H54 (cell line): ENCODE measurements around the gene MEIS2.

Experiments used
- DNase-seq: peaks from one replicate; pipeline ENCODE4 v3.0.0; 2011; ENCODE audit warnings: low spot score, mixed read lengths; ENCODE audit not compliant: insufficient read length
- FAIRE-seq: peaks from 3 replicates; lab custom pipeline; 2011; peaks lifted over from hg19 to GRCh38; lab: Jason Lieb, UNC
- POLR2A ChIP-seq: IDR thresholded peaks from 2 replicates; pipeline ENCODE4 v1.6.1; 2011; ENCODE audit warnings: low read depth, mild to moderate bottlenecking, low read length

MEIS2 gene

DNA sequence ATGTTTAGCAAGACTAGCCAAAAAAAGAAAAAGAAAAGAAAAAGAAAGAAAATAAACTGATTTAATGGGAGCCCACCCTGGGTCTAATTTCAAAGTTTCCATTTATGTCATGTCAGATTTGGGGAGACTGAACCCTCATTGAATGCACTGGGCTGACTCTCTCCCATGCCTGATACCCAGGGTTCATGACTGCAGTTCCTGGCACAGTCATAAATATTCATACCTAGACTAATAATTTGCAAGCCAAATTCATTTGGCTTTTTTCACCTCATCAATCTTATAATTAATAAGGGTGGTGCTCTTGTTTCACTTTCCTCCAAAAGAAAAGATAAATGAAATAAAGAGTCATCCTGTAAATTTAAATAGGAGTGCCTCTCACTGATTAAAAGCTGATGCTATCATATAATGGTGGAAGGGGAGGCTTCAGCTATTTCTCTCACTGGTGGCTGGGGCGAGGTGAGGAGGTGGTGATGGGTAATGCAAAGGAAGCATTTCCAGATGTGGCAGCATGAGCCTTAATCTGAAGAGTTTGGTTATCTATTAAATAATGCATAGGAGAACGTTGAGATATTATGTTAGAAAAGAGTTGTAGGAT, 224.5 kb downstream of the MEIS2 start:
- DNase-seq (no peak), FAIRE-seq (no peak)
- TF ChIP-seq POLR2A, result no peak

DNA sequence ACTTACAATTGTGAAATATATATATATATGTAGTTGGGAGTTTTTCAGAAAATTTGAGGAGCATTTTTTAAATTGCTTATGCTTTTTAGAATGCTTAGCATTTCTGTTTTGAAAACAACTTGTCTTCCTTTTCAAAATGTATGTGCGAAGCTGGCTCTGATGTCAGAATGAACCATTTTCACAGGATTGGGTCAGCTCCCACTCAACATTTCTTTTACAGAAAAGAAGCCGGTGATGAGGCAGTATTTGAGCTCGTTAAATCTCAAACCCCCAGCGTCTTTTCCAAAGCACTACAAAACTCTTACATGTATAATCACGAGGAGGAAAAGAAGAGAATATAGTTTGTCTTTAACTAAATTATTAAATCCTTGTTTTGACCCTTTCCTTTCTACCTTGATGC, 225.4 kb downstream of the MEIS2 start:
- DNase-seq (no peak), FAIRE-seq (no peak)
- no peak for TF ChIP-seq POLR2A

DNA sequence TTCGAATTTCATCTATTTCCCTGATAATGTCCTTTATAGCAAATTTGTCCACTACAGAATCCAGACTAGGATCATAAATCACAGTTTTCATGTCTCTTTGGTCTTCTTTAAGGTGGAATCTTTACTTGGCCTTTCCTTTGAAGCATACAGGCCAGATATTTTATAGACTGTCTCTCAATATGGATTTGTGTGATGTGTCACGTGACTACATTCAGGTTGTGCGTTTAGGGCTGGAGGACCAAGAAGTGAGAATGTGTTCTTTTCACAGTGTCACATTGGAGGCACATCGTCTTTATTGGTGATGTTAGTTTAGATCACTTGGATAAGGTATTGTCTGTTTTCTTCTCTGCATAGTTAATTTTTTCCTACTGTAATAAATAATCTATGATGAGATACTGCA, 232.9 kb downstream of the MEIS2 start:
- FAIRE-seq (no peak), DNase-seq (no peak)
- no peak for TF ChIP-seq POLR2A

DNA sequence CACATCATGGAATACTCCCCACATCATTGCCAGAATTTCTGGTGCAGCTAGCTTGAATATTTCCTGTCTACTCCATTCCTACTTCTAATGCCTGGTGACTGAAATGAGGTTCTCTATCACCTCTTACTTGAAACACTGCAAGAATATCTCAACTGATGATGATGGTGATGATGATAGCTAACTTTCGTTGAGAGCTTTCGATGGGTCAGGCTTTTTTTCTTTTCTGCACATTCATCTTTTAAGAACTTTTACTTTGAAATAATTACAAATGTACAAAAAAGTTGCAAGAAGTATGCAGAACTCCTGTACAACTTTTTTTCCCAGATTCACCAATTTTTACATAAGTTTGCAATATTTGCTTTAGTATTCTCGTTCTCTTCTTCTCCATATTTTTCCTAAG, 233.5 kb downstream of the MEIS2 start:
- DNase-seq (no peak), FAIRE-seq (peak; percentile 27)
- TF ChIP-seq POLR2A, result no peak

DNA sequence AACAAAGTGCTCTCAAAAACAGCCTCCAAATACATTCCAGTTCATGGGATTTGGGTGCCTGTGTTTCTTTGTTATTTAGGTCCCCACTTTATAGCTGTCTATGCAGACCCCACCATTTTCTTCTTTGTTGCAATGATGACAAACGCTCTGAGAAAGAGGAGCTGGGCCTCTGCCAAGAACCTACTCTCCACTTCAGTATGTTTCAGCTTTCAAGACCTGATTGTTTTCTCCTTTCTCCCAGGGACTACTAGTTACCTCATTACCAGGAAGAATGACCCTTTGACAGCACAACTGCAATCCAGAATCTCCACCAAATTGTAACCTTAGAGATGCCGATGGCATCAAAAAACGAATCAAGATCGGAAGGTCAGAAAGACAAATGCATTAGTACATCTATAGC, 236.8 kb downstream of the MEIS2 start:
- no peak for TF ChIP-seq POLR2A
- DNase-seq, result no peak
- no peak for FAIRE-seq

DNA sequence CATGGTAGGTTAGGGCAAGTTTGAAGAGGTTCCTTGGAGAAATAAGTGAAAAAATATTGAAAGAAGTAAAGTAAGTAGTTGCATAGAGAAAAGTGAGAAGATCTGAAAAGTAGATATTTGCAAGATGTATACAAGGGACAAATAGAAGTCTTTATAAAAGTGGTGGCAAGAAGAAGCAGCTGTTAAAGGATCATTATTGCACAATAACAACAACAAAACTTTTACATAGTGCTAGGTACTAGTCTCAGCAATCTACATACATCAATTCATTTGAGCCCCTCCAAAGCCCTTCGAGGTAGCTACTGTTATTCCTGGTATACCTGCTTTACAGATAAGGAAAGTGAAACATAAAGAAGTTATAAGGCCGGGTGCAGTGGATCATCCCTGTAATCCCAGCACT, 239.6 kb downstream of the MEIS2 start:
- no peak for TF ChIP-seq POLR2A
- DNase-seq (no peak), FAIRE-seq (no peak)

DNA sequence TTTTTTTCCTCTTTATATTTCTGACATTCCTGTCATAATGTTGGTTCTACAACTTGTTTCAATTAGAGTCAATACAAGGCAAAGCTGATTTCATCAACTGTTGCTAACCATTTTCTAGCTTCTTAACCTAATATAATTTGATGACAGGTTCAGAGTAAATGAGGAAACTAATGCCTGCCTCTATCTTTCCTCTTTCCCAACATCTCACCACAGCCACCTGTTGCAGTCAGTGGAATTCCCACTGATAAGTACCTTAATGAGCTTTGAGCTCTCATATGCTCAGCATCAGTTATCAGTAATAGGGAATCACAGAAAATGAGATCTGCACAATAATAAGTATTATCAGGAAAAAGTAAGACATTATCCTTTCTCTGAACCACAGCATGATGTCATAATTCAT, 241.9 kb downstream of the MEIS2 start:
- no peak for FAIRE-seq
- TF ChIP-seq POLR2A, result no peak
- DNase-seq, result no peak

DNA sequence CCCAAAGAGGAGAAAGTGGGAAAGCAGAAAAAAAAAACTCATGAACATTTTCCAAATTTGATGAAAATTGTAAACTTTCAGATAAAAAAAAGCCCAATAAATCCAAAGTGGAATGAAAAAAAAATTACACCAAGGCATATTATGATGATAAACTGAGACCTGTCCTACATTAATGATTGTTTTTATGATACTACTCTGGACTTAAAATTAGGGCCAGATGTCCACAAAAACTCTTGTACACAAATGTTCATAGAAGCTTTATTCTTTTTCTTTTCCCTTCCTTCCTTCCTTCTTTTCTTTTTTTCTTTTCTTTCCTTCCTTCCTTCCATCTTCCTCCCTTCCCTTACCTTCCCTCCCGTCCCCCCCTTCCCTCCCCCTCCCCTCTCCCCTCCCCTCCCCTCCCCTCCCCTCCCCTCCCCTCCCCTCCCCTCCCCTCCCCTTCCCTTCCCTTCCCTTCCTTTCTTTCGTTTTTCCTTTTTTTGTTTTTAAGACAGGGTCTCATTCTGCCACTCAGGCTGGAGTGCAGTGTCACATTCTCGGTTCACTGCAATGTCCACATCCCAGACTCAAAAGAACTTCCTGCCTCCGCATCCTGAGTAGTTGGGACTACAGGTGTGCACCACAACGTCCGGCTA, 243.9 kb downstream of the MEIS2 start:
- FAIRE-seq (no peak), DNase-seq (no peak)
- TF ChIP-seq POLR2A, result no peak

DNA sequence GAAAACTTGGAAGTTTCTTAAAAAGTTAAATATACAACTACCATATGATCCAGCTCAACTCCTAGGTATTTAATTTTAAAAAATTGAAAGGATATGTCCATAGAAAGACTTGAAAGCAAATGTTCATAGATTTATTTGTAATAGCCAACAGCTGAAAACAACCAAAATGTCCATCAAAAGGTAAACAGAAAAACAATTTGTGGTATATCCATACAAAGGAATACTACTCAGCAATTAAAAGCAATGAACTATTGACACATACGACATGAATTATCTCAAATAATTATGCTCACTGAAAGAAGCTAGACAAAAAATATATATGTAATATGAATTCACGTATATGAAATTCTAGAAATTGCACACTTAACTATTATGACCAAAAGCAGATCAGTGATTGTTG, 249.5 kb downstream of the MEIS2 start:
- TF ChIP-seq POLR2A, result no peak
- FAIRE-seq (no peak), DNase-seq (no peak)

DNA sequence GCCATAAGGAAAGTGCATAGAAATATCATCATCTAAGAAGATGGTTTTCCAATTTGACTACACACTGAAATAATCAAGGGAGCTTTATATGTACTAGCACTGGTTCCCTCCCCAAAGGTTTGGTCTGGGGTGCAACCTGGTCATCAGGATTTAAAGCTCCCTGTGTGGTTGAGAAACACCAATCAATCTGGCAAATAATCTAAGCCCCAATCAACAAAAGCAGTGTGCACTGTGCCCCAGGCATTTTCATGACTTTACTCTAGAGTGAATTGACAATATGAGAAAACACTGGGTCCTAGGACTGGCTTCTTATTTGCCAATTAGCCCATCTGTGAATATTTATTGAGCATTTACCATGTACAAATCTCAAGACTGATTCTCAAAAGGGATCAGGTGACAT, 255.1 kb downstream of the MEIS2 start:
- no peak for FAIRE-seq

DNA sequence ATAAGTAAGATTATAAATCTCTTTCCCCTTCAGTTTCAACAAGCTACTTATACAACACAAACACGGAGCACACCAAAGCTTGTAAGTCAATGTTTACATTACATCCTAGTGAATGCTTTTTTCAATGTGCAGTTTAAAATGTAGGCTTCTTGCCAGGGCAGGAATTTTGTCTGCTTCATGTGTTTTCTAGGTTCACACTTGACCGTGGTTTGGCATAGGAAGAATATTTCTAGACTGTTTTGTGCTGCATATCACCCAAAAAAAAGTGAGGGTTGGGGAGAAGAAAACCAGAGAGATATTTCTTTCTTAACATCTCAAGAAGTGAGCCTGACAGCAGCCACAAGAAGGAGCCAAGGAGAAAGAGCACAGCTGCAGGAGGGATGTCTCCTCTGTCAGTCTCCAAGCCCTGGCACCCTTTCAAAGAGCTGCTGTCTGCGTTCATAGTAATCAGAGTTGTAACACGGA, 255.8 kb downstream of the MEIS2 start:
- TF ChIP-seq POLR2A, result no peak
- FAIRE-seq, result peak; percentile 75
- no peak for DNase-seq

More for the DNA sequence above, 255.1 kb downstream of the MEIS2 start:
- no peak for DNase-seq
- TF ChIP-seq POLR2A, result no peak

DNA sequence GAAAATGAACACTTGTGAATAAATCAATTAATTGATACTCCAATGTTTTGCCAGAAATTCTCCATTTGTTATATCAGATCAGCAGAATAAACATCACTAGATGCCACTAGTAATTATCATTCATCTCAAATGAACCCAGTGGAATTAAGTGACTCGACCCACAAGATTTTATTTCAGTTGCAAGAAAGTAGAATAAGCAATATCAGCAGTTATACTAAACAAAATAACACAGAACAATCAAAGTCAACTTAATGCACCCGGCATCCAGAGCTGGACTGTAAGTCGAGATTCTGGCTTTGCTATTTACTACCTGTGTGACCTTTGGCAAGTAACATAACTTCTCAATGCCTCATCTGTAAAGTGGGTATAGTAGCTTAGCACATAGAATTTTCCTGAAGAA, 256.5 kb downstream of the MEIS2 start:
- FAIRE-seq (peak; percentile 64), DNase-seq (no peak)
- no peak for TF ChIP-seq POLR2A

DNA sequence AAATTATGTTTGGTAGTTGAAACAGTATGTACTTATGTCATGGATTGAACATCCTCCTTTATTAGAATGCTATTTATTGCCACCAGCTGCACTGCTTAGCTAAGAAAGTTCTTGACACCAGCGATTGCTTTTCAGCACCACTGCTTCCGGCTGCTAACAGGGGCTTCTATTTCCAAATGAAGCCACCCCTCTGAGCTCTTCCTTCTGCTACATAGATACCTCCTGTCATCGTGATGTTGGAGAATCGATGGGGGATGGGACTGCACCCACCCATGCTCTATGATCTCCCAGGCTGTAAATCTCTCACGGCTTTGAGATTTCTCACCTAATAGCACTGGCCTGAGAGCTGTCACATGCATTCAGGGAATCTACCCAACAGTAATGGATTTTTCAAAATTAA, 259.2 kb downstream of the MEIS2 start:
- FAIRE-seq (no peak), DNase-seq (no peak)
- TF ChIP-seq POLR2A, result no peak
